K562 (cell line): Measurements from ENCODE around the gene SCN5A. TPM values are rescaled to one million over a fixed set of nuclear protein-coding genes. Genes with fewer than 3 reads are reported as not detected.

ENCODE experiments used
- ARID3B ChIP-seq: fragments of 250-450 bp; sonication (Bioruptor Pico); IDR thresholded peaks from 2 replicates; pipeline ENCODE4 v1.4.0; 2020; ENCODE audit warnings: borderline replicate concordance
- C11orf30 ChIP-seq: fragments of 450-650 bp; IDR thresholded peaks from 2 replicates; pipeline ENCODE4 v1.6.1; 2016; ENCODE audit warnings: low read depth, mild to moderate bottlenecking
- CBFB ChIP-seq: sonication (generic); formaldehyde crosslinking; IDR thresholded peaks from 2 replicates; pipeline ENCODE4 v1.4.0; 2020; ENCODE audit warnings: mild to moderate bottlenecking, missing genetic modification reagents
- CBX8 ChIP-seq: fragments of 200-600 bp; sonication (generic); IDR thresholded peaks from 2 replicates; pipeline ENCODE4 v1.6.1; 2012; ENCODE audit warnings: borderline replicate concordance, mixed run types, low read depth, mild to moderate bottlenecking, moderate library complexity, mixed read lengths, low read length, control low read depth, inconsistent platforms; ENCODE audit not compliant: poor library complexity, severe bottlenecking; ENCODE audit errors: extremely low read depth
- LEF1 ChIP-seq: fragments of 450-650 bp; IDR thresholded peaks from 2 replicates; pipeline ENCODE4 v1.6.1; 2016; ENCODE audit warnings: mild to moderate bottlenecking
- SMC3 ChIP-seq: conservative IDR thresholded peaks from 2 replicates; pipeline ENCODE4 v1.6.1; 2011; ENCODE audit warnings: low read depth, low read length, improper control_type of control experiment; ENCODE audit not compliant: insufficient read depth
- TEAD4 ChIP-seq, 2 experiments: sonication (generic) in 1 of 2; formaldehyde crosslinking in 1 of 2; IDR thresholded peaks; 2 replicates each; pipeline versions ENCODE4 v1.6.1 to v1.8.0; 2012 to 2022; ENCODE audit warnings: borderline replicate concordance in 1 of 2, inconsistent platforms in 1 of 2, low read length in 1 of 2, mild to moderate bottlenecking in 1 of 2, missing genetic modification reagents in 1 of 2
- ZNF354B ChIP-seq: fragments of 250-450 bp; sonication (Bioruptor Pico); IDR thresholded peaks from 2 replicates; pipeline ENCODE4 v1.4.0; 2020
- polyA plus RNA-seq, 8 experiments: library from polyadenylated mRNA; depleted of rRNA in 4 of 8; stranded (reverse) in 5 of 8; unstranded in 3 of 8; fragments of >200 nt; fragmentation: Nextera tagmentation in 2 of 8; fragmentation: Illumina TruSeq in 1 of 8; extraction: Ambion mirVana in 2 of 8; extraction: Trizol in 1 of 8; gene quantifications; 2 replicates each; pipeline versions ENCODE4 v1.2.1 to v1.2.3, GENCODE V29; 2011 to 2014; ENCODE audit warnings: inconsistent platforms in 1 of 8, missing spikeins in 1 of 8
- total RNA-seq, 7 experiments: library from RNA; depleted of rRNA in 6 of 7; stranded (reverse); fragments of >200 nt in 6 of 7; fragmentation: Illumina TruSeq in 2 of 7; extraction: Trizol in 2 of 7; gene quantifications; 2 replicates each; pipeline versions ENCODE4 v1.2.1 to v1.2.3, GENCODE V29; 2011 to 2021; ENCODE audit warnings: low replicate concordance in 1 of 7
- TF ChIP-seq, protein P1 (sequence below): IDR thresholded peaks from 3 replicates; pipeline ENCODE4 v1.6.1; 2011; ENCODE audit warnings: borderline replicate concordance, mild to moderate bottlenecking, moderate library complexity; ENCODE audit not compliant: insufficient read length; ENCODE audit errors: extremely low read depth
- TF ChIP-seq, protein P2 (sequence below): fragments of 450-650 bp; formaldehyde crosslinking; IDR thresholded peaks from 2 replicates; pipeline ENCODE4 v1.4.0; 2020; ENCODE audit warnings: mild to moderate bottlenecking, mixed read lengths
- TF ChIP-seq, protein P3 (sequence below): sonication (generic); IDR thresholded peaks from 2 replicates; pipeline ENCODE4 v1.6.1; 2016

The SCN5A gene
- total and polyA plus RNA-seq, 9 of the 15 experiments (the other 6 are each of a cell fraction or from before 2014, with no cell fraction given), result 0.07 to 1.4 (median 0.21) TPM; not detected in 2

DNA sequence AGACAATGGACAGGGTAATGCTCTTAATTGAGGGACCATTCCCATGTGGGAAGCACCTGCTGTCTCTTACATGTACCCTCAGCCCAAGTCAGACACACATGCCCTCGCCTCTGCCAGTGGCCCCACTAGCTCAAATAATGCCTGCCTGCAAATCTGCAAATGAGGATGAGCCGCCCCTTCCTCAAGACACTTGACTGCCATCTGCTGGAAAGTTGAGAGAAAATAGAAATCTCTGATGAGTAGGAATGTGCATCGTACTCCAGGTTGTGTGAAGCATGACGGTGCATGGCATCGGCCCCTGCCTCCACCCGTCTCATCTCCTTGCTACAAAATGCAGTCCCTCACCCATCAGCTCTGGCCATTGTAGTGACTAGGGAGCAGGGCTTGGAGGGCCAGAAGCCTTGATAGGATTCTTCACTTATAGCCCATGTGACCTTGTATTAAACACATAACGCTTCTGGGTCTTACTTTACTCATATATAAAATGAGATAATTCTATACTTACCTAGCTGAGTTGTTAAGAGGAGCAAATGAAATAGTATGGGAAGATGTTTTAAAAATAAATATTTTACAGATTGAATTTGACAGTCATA is 6.3 kb upstream of the SCN5A start (continued):
- TF ChIP-seq ARID3B (CRISPR knock-in tag) (no peak), CBX8 (no peak), TEAD4 (IDR thresholded peaks at IDR 0.05; ENCODE audit: low read length) (peak; percentile 32; the same call in 1 of the 2 replicates), TEAD4 (CRISPR knock-in tag; IDR thresholded peaks at IDR 0.05; ENCODE audit: borderline replicate concordance) (no peak), SMC3 (peak; percentile 65; the same call in 1 of the 2 replicates), CBFB (CRISPR knock-in tag) (0 out of 2 replicates have a peak, but pooled peaks have one; percentile 3), LEF1 (no peak), ZNF354B (CRISPR knock-in tag) (no peak), C11orf30 (peak; percentile 53)
- TF ChIP-seq, protein P1, sequence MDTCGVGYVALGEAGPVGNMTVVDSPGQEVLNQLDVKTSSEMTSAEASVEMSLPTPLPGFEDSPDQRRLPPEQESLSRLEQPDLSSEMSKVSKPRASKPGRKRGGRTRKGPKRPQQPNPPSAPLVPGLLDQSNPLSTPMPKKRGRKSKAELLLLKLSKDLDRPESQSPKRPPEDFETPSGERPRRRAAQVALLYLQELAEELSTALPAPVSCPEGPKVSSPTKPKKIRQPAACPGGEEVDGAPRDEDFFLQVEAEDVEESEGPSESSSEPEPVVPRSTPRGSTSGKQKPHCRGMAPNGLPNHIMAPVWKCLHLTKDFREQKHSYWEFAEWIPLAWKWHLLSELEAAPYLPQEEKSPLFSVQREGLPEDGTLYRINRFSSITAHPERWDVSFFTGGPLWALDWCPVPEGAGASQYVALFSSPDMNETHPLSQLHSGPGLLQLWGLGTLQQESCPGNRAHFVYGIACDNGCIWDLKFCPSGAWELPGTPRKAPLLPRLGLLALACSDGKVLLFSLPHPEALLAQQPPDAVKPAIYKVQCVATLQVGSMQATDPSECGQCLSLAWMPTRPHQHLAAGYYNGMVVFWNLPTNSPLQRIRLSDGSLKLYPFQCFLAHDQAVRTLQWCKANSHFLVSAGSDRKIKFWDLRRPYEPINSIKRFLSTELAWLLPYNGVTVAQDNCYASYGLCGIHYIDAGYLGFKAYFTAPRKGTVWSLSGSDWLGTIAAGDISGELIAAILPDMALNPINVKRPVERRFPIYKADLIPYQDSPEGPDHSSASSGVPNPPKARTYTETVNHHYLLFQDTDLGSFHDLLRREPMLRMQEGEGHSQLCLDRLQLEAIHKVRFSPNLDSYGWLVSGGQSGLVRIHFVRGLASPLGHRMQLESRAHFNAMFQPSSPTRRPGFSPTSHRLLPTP, result no peak
- TF ChIP-seq, protein P2, sequence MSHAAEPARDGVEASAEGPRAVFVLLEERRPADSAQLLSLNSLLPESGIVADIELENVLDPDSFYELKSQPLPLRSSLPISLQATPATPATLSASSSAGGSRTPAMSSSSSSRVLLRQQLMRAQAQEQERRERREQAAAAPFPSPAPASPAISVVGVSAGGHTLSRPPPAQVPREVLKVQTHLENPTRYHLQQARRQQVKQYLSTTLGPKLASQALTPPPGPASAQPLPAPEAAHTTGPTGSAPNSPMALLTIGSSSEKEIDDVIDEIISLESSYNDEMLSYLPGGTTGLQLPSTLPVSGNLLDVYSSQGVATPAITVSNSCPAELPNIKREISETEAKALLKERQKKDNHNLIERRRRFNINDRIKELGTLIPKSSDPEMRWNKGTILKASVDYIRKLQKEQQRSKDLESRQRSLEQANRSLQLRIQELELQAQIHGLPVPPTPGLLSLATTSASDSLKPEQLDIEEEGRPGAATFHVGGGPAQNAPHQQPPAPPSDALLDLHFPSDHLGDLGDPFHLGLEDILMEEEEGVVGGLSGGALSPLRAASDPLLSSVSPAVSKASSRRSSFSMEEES, result no peak
- TF ChIP-seq, protein P3, sequence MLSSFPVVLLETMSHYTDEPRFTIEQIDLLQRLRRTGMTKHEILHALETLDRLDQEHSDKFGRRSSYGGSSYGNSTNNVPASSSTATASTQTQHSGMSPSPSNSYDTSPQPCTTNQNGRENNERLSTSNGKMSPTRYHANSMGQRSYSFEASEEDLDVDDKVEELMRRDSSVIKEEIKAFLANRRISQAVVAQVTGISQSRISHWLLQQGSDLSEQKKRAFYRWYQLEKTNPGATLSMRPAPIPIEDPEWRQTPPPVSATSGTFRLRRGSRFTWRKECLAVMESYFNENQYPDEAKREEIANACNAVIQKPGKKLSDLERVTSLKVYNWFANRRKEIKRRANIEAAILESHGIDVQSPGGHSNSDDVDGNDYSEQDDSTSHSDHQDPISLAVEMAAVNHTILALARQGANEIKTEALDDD, result no peak
